K562 (cell line): Measurements from ENCODE around the gene ACTN4. TPM values are rescaled to one million over a fixed set of nuclear protein-coding genes. Genes with fewer than 3 reads are reported as not detected.
A peak's percentile ranks its signal among the peaks of the same experiment; 100 is the strongest.

Source experiments
- ATAC-seq: fragments of 200-7000 bp; cut with Tn5 transposase; 3 replicates; pipeline ENCODE4 v1.9.1; 2020; ENCODE audit warnings: moderate library complexity
- BruUV-seq: library from RNA; stranded (reverse); fragments of 400-500 nt; replicated peaks from 2 replicates; lab custom pipeline; 2021; lab: Mats Ljungman, UMichigan
- CTCF ChIA-PET: fragments of 300-600 bp; formaldehyde crosslinking; extraction: SDS; loops from one replicate; lab custom pipeline; 2021; ENCODE audit warnings: low intra/inter-chr PET ratio; lab: Yijun Ruan, JAX
- POLR2A ChIA-PET: fragments of 300-600, 350-650 bp; sonication (Branson Sonifier 250); formaldehyde crosslinking; extraction: SDS; loops from one replicate; lab custom pipeline; 2021; ENCODE audit warnings: antibody characterized with exemption, inconsistent platforms; lab: Yijun Ruan, JAX
- DNase-seq, 4 experiments: peaks; one replicate each; pipeline versions ENCODE4 v3.0.0 to v3.0.0-alpha.2; 2011 to 2018; ENCODE audit warnings: low spot score in 3 of 4, mixed read lengths in 3 of 4; ENCODE audit errors: extremely low read depth in 1 of 4
- FAIRE-seq: peaks from 2 replicates; lab custom pipeline; 2011; peaks lifted over from hg19 to GRCh38; lab: Jason Lieb, UNC
- H2AFZ ChIP-seq: 2 replicates; pipeline ENCODE4 v1.6.0; 2011; ENCODE audit warnings: low read depth, low read length, control low read depth, inconsistent platforms
- H3K27ac ChIP-seq: fragments of 200-600 bp; 3 replicates; pipeline ENCODE4 v1.8.0; 2011; ENCODE audit warnings: low read depth, mild to moderate bottlenecking, control low read depth, inconsistent platforms, low read length, moderate library complexity, mixed read lengths; ENCODE audit errors: extremely low read depth
- H3K27me3 ChIP-seq, 2 experiments: fragments of 300-600 bp in 1 of 2; 2 replicates in 1 of 2; 3 replicates in 1 of 2; pipeline versions ENCODE4 v1.6.0 to v1.8.0; 2011; ENCODE audit warnings: inconsistent platforms in 2 of 2, low read length in 2 of 2, mild to moderate bottlenecking in 1 of 2, mixed read lengths in 1 of 2, moderate library complexity in 1 of 2; ENCODE audit not compliant: control insufficient read depth in 2 of 2, insufficient read depth in 2 of 2
- H3K36me3 ChIP-seq: fragments of 300-600 bp; 3 replicates; pipeline ENCODE4 v1.8.0; 2011; ENCODE audit warnings: mild to moderate bottlenecking, low read length, inconsistent platforms; ENCODE audit not compliant: control insufficient read depth, insufficient read depth
- H3K4me1 ChIP-seq, 2 experiments: fragments of 200-600 bp in 1 of 2; replicated peaks in 1 of 2; 2 replicates in 1 of 2; 3 replicates in 1 of 2; pipeline versions ENCODE4 v1.5.1 to v1.8.0; 2011; ENCODE audit warnings: inconsistent platforms in 2 of 2, low read length in 2 of 2, mild to moderate bottlenecking in 1 of 2, mixed read lengths in 1 of 2, moderate library complexity in 1 of 2; ENCODE audit not compliant: control insufficient read depth in 2 of 2, insufficient read depth in 2 of 2
- H3K4me2 ChIP-seq: 2 replicates; pipeline ENCODE4 v1.6.1; 2011; ENCODE audit warnings: low read length, control low read depth, inconsistent platforms, mixed read lengths; ENCODE audit not compliant: insufficient read depth
- H3K4me3 ChIP-seq: fragments of 200-600 bp; sonication (generic), shearing (Covaris generic); 2 replicates; pipeline ENCODE4 v1.5.1; 2016; ENCODE audit warnings: control low read depth, inconsistent platforms
- H3K79me2 ChIP-seq: fragments of 200-600 bp; 3 replicates; pipeline ENCODE4 v1.8.0; 2011; ENCODE audit warnings: low read length, inconsistent platforms; ENCODE audit not compliant: control insufficient read depth, insufficient read depth
- H3K9ac ChIP-seq, 2 experiments: 2 replicates each; pipeline versions ENCODE4 v1.6.0 to v1.6.1; 2011; ENCODE audit warnings: low read depth in 2 of 2, low read length in 2 of 2, control low read depth in 1 of 2, inconsistent platforms in 1 of 2, mild to moderate bottlenecking in 1 of 2, mixed read lengths in 1 of 2; ENCODE audit not compliant: insufficient read depth in 1 of 2
- H3K9me1 ChIP-seq: one replicate; pipeline ENCODE4 v1.6.0; 2011; ENCODE audit warnings: inconsistent platforms, mild to moderate bottlenecking, low read length, moderate library complexity; ENCODE audit not compliant: control insufficient read depth, insufficient read depth
- H3K9me3 ChIP-seq: replicated peaks from 2 replicates; pipeline ENCODE4 v1.5.1; 2011; ENCODE audit warnings: low read depth, low read length, inconsistent platforms; ENCODE audit not compliant: control insufficient read depth, insufficient read depth
- H4K20me1 ChIP-seq: replicated peaks from 2 replicates; pipeline ENCODE4 v1.6.1; 2011; ENCODE audit warnings: low read length, inconsistent platforms, mixed read lengths; ENCODE audit not compliant: control insufficient read depth, insufficient read depth
- POLR2G ChIP-seq: fragments of 200-400 bp; formaldehyde crosslinking; IDR thresholded peaks from 2 replicates; pipeline ENCODE4 v1.6.1; 2017; ENCODE audit warnings: low read depth, mild to moderate bottlenecking, antibody characterized with exemption, low read length, moderate library complexity
- RBM39 ChIP-seq: fragments of 200-400 bp; formaldehyde crosslinking; optimal IDR thresholded peaks from 2 replicates; pipeline ENCODE3; 2018; ENCODE audit warnings: low read depth, low read length
- RUNX1 ChIP-seq: sonication (generic); IDR thresholded peaks from 2 replicates; pipeline ENCODE4 v1.6.1; 2016; ENCODE audit warnings: antibody characterized with exemption, low read depth
- SMAD4 ChIP-seq: fragments of 250-450 bp; sonication (Bioruptor Pico); conservative IDR thresholded peaks from 2 replicates; pipeline ENCODE4 v1.8.0; 2021; ENCODE audit warnings: inconsistent platforms, mild to moderate bottlenecking, moderate library complexity
- THRAP3 ChIP-seq: fragments of 450-650 bp; IDR thresholded peaks from 2 replicates; pipeline ENCODE4 v1.6.1; 2016; ENCODE audit warnings: mild to moderate bottlenecking, inconsistent platforms, borderline replicate concordance
- ZC3H8 ChIP-seq: fragments of 450-650 bp; IDR thresholded peaks from 2 replicates; pipeline ENCODE4 v1.6.1; 2017
- ZNF311 ChIP-seq: fragments of 250-450 bp; sonication (Bioruptor Pico); IDR thresholded peaks from 2 replicates; pipeline ENCODE4 v1.4.0; 2020; ENCODE audit warnings: mild to moderate bottlenecking, moderate library complexity
- WGBS: fragments of 100-300 bp; shearing (Covaris generic); methylation state at CpG from one replicate; pipeline ENCODE4 v1.1.6; 2016; ENCODE audit warnings: low coverage, mixed read lengths; ENCODE audit not compliant: insufficient coverage; ENCODE audit errors: missing lambda C conversion rate; 5-methylcytosine and 5-hydroxymethylcytosine counted together
- in situ Hi-C: fragments of 300-500 bp; cut with MboI; formaldehyde crosslinking; loops from 4 replicates; pipeline ENCODE4 v1.15.0; 2018; ENCODE audit warnings: inconsistent platforms, mixed read lengths
- intact Hi-C: fragments of 100-400 bp; cut with micrococcal nuclease; formaldehyde crosslinking; loops from 2 replicates; pipeline ENCODE4 v1.14.2; 2022
- polyA plus RNA-seq, 8 experiments: library from polyadenylated mRNA; depleted of rRNA in 4 of 8; stranded (reverse) in 5 of 8; unstranded in 3 of 8; fragments of >200 nt; fragmentation: Nextera tagmentation in 2 of 8; fragmentation: Illumina TruSeq in 1 of 8; extraction: Ambion mirVana in 2 of 8; extraction: Trizol in 1 of 8; gene quantifications; 2 replicates each; pipeline versions ENCODE4 v1.2.1 to v1.2.3, GENCODE V29; 2011 to 2014; ENCODE audit warnings: inconsistent platforms in 1 of 8, missing spikeins in 1 of 8
- total RNA-seq, 7 experiments: library from RNA; depleted of rRNA in 6 of 7; stranded (reverse); fragments of >200 nt in 6 of 7; fragmentation: Illumina TruSeq in 2 of 7; extraction: Trizol in 2 of 7; gene quantifications; 2 replicates each; pipeline versions ENCODE4 v1.2.1 to v1.2.3, GENCODE V29; 2011 to 2021; ENCODE audit warnings: low replicate concordance in 1 of 7

The ACTN4 gene
- total and polyA plus RNA-seq, 9 of the 15 experiments (the other 6 are each of a cell fraction or from before 2014, with no cell fraction given) = 3.1 to 385 (median 125) TPM

- intact Hi-C loops (no loop called here), in situ Hi-C loops (no loop called here)
- ChIA-PET CTCF (no interaction called here), POLR2A (interaction anchor here (0.6 to 0.7 kb wide), 2 partner anchors 164 to 447 kb away, joined by 3 to 4 read pairs; no protein-coding TSS in a partner anchor)
- Histone ChIP-seq H3K9me3 (no peaks in the 10 kb centered on the region), H3K4me1 (peaks cover 0 to 19% of the 10 kb centered on the region in 2 experiments; a peak in 1 of 5 replicates), H3K9ac (0 out of 4 replicates have a peak overlapping the region, but pooled peaks of 1 of the 2 experiments have one; percentile 39), H3K36me3 (peaks cover 100% of the 10 kb centered on the region; the same call in 2 of the 3 replicates), H3K4me3 (no peak overlapping the region), H3K27ac (no peak overlapping the region), H3K4me2 (no peak overlapping the region), H3K79me2 (no peaks in the 10 kb centered on the region), H2AFZ (no peak overlapping the region), H3K27me3 (no peaks in the 10 kb centered on the region), H3K9me1 (no peaks in the 10 kb centered on the region), H4K20me1 (peaks cover 5% of the 10 kb centered on the region)
- 86% methylated on average over 9 of the region's 10 CpGs for WGBS
- no peak for ATAC-seq
- TF ChIP-seq RBM39 = no peak
- TF ChIP-seq THRAP3 = no peak
- TF ChIP-seq ZC3H8 = no peak
- TF ChIP-seq SMAD4 = no peak
- TF ChIP-seq RUNX1 = no peak
- BruUV-seq = no TSS peak
- DNase-seq = no peak
- FAIRE-seq = no peak
These were observed 61.7 kb downstream of the ACTN4 start for GRCh38 chr19:38709119-38709518.

- CTCF ChIA-PET = no interaction called here
- H3K9ac ChIP-seq = peak overlapping the region in 1 of 2 experiments; percentile 32; a peak in 1 of 4 replicates
- BruUV-seq = no TSS peak
- peak; percentile 55 for TF ChIP-seq POLR2G
- no peak for TF ChIP-seq ZNF311
These were observed 62.4 kb downstream of the ACTN4 start for GRCh38 chr19:38709671-38710415.

More at GRCh38 chr19:38709671-38710415, 62.4 kb downstream of the ACTN4 start:
- 83% methylated on average over 21 of the region's 27 CpGs for WGBS
- H3K79me2 ChIP-seq = no peaks in the 10 kb centered on the region; the same call in 2 of the 3 replicates
- no peak for DNase-seq
- H3K9me1 ChIP-seq = no peaks in the 10 kb centered on the region
- ATAC-seq = no peak
- H3K36me3 ChIP-seq = peaks cover 100% of the 10 kb centered on the region; the same call in 2 of the 3 replicates
- no peak overlapping the region for H3K27ac ChIP-seq
- POLR2A ChIA-PET = interaction anchor here (0.6 to 0.7 kb wide), 2 partner anchors 165 to 447 kb away, joined by 3 to 4 read pairs; no protein-coding TSS in a partner anchor
- H3K4me3 ChIP-seq = no peak overlapping the region
- no peak overlapping the region for H3K4me2 ChIP-seq
- intact Hi-C loops = no loop called here
- no peaks in the 10 kb centered on the region for H3K27me3 ChIP-seq
- peaks cover 3% of the 10 kb centered on the region for H4K20me1 ChIP-seq
- peaks cover 0 to 21% of the 10 kb centered on the region in 2 experiments; a peak in 1 of 5 replicates for H3K4me1 ChIP-seq
- no peak for FAIRE-seq
- in situ Hi-C loops = no loop called here
- H2AFZ ChIP-seq = no peak overlapping the region
- no peaks in the 10 kb centered on the region for H3K9me3 ChIP-seq
